GM18499 (cell line): ENCODE data around the gene PATJ.
"Not testable (repeated sequence)": the region's sequence is repeated elsewhere in the genome, so short reads cannot be mapped to it uniquely, and the experiment has no call there.

Experiments used
- ATAC-seq: cut with Tn5 transposase; IDR thresholded peaks from one replicate; pipeline ENCODE4 v1.9.1; 2021; ENCODE audit warnings: moderate number of reproducible peaks; ENCODE audit not compliant: insufficient read depth, unreplicated experiment

PATJ gene

GRCh38 chr1:62138029-62138428 is 395.7 kb downstream of the PATJ start:
- ATAC-seq = no peak

- no peak for ATAC-seq
Observed at GRCh38 chr1:62139410-62139809, 397.1 kb downstream of the PATJ start.

- ATAC-seq = no peak
Observed at GRCh38 chr1:62140666-62141065, 398.4 kb downstream of the PATJ start.

- no peak for ATAC-seq
Observed at GRCh38 chr1:62142496-62142895, 400.2 kb downstream of the PATJ start.

- ATAC-seq = no peak
Observed at GRCh38 chr1:62144238-62144831, 402.1 kb downstream of the PATJ start.

- no peak for ATAC-seq
Observed at GRCh38 chr1:62159940-62160348, 417.7 kb downstream of the PATJ start.

- no peak for ATAC-seq
Observed at GRCh38 chr1:62161711-62162110, 419.4 kb downstream of the PATJ start.

GRCh38 chr1:62170380-62170779 is 428.1 kb downstream of the PATJ start:
- not testable (repeated sequence) for ATAC-seq

GRCh38 chr1:62175568-62176179 is 433.4 kb downstream of the PATJ start:
- no peak for ATAC-seq

- ATAC-seq = no peak
Observed at GRCh38 chr1:62176597-62177312, 434.5 kb downstream of the PATJ start.

- no peak for ATAC-seq
Observed at GRCh38 chr1:62177621-62178020, 435.3 kb downstream of the PATJ start.

- no peak for ATAC-seq
Observed at GRCh38 chr1:62178372-62178771, 436.1 kb downstream of the PATJ start.

- ATAC-seq = not testable (repeated sequence)
Observed at GRCh38 chr1:62180054-62180453, 437.8 kb downstream of the PATJ start.

GRCh38 chr1:62180639-62181038 is 438.4 kb downstream of the PATJ start:
- ATAC-seq = no peak

GRCh38 chr1:62181532-62181931 is 439.3 kb downstream of the PATJ start:
- ATAC-seq = no peak

- ATAC-seq = not testable (repeated sequence)
Observed at GRCh38 chr1:62182157-62182556, 439.9 kb downstream of the PATJ start.

- ATAC-seq = not testable (repeated sequence)
Observed at GRCh38 chr1:62183164-62184020, 441.1 kb downstream of the PATJ start.

GRCh38 chr1:62184336-62184735 is 442.1 kb downstream of the PATJ start:
- ATAC-seq = no peak

GRCh38 chr1:62185233-62185632 is 443.0 kb downstream of the PATJ start:
- not testable (repeated sequence) for ATAC-seq

- no peak for ATAC-seq
Observed at GRCh38 chr1:62185677-62186076, 443.4 kb downstream of the PATJ start.

GRCh38 chr1:62187548-62187947 is 445.3 kb downstream of the PATJ start:
- no peak for ATAC-seq
